Amygdala (tissue), 56 donors: ENCODE results near the gene CDC42SE2.
"Not testable (repeated sequence)": the region's sequence is repeated elsewhere in the genome, so short reads cannot be mapped to it uniquely, and the experiment has no call there.

Experiments
- DNase-seq, 56 donors: peaks; one replicate each; lab custom pipeline; 2025; lab: John Stamatoyannopoulos, UW

The CDC42SE2 gene

GRCh38 chr5:131246504-131246903 is 17.3 kb upstream of the CDC42SE2 start:
- DNase-seq = no peak

- no peak for DNase-seq
Measured at GRCh38 chr5:131250751-131251475, 12.9 kb upstream of the CDC42SE2 start.

- peak in 22 of 56 donors; percentile 2 to 63 (median 14) for DNase-seq
Measured at GRCh38 chr5:131252824-131253171, 11.1 kb upstream of the CDC42SE2 start.

GRCh38 chr5:131254025-131254424 is 9.8 kb upstream of the CDC42SE2 start:
- not testable (repeated sequence) for DNase-seq

- DNase-seq = no peak
Measured at GRCh38 chr5:131254741-131255140, 9.1 kb upstream of the CDC42SE2 start.

- DNase-seq = no peak
Measured at GRCh38 chr5:131256507-131256823, 7.4 kb upstream of the CDC42SE2 start.

GRCh38 chr5:131258733-131259132 is 5.1 kb upstream of the CDC42SE2 start:
- no peak for DNase-seq

- DNase-seq = no peak
Measured at GRCh38 chr5:131259326-131259725, 4.5 kb upstream of the CDC42SE2 start.

- no peak for DNase-seq
Measured at GRCh38 chr5:131260895-131261294, 3.0 kb upstream of the CDC42SE2 start.

- no peak for DNase-seq
Measured at GRCh38 chr5:131261483-131261882, 2.4 kb upstream of the CDC42SE2 start.

GRCh38 chr5:131262953-131263541 is 806 bp upstream of the CDC42SE2 start:
- no peak for DNase-seq

GRCh38 chr5:131264451-131265099 is 722 bp downstream of the CDC42SE2 start:
- DNase-seq = peak in 20 of 56 donors; percentile 6 to 59 (median 47)

- DNase-seq = no peak
Measured at GRCh38 chr5:131265311-131265803, 1.5 kb downstream of the CDC42SE2 start.

GRCh38 chr5:131266370-131267060 is 2.7 kb downstream of the CDC42SE2 start:
- no peak for DNase-seq

GRCh38 chr5:131268758-131269370 is 5.0 kb downstream of the CDC42SE2 start:
- no peak for DNase-seq

GRCh38 chr5:131270809-131271208 is 7.0 kb downstream of the CDC42SE2 start:
- DNase-seq = no peak

- not testable (repeated sequence) for DNase-seq
Measured at GRCh38 chr5:131271888-131272287, 8.0 kb downstream of the CDC42SE2 start.

GRCh38 chr5:131272307-131272706 is 8.5 kb downstream of the CDC42SE2 start:
- DNase-seq = no peak

- no peak for DNase-seq
Measured at GRCh38 chr5:131272724-131273123, 8.9 kb downstream of the CDC42SE2 start.

- no peak for DNase-seq
Measured at GRCh38 chr5:131274326-131275063, 10.6 kb downstream of the CDC42SE2 start.
